HL-60 (cell line): ENCODE measurements around the gene PDE4B.

Experiments used
- POLR2AphosphoS5 ChIP-seq: IDR thresholded peaks from 2 replicates; pipeline ENCODE4 v1.6.1; 2012; ENCODE audit warnings: low read depth
- TF ChIP-seq, protein P1 (sequence below): IDR thresholded peaks from one replicate; pipeline ENCODE4 v1.5.1; 2011; ENCODE audit warnings: low read length, control low read depth, inconsistent platforms; ENCODE audit not compliant: insufficient read depth
- TF ChIP-seq, protein P2 (sequence below): IDR thresholded peaks from 2 replicates; pipeline ENCODE4 v1.6.1; 2012; ENCODE audit warnings: low read depth; ENCODE audit not compliant: insufficient replicate concordance

DNA sequence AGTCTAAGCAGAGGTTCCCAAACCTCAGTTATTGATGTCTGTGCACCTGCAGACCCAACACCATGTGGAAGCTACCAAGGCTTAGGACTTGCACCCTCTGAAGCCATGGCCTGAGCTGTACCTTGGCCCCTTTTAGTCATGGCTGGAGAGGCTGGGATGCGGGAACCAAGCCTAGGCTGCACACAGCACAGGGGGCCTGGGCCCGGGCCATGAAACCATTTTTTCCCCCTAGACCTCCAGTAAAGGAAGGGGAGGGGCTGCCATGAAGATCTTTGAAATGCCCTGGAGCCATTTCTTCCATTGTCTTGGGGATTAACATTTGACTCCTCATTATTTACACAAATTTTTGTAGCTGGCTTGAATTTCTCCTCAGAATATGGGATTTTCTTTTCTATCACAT lies 265.9 kb downstream of the PDE4B start:
- TF ChIP-seq, protein P1, sequence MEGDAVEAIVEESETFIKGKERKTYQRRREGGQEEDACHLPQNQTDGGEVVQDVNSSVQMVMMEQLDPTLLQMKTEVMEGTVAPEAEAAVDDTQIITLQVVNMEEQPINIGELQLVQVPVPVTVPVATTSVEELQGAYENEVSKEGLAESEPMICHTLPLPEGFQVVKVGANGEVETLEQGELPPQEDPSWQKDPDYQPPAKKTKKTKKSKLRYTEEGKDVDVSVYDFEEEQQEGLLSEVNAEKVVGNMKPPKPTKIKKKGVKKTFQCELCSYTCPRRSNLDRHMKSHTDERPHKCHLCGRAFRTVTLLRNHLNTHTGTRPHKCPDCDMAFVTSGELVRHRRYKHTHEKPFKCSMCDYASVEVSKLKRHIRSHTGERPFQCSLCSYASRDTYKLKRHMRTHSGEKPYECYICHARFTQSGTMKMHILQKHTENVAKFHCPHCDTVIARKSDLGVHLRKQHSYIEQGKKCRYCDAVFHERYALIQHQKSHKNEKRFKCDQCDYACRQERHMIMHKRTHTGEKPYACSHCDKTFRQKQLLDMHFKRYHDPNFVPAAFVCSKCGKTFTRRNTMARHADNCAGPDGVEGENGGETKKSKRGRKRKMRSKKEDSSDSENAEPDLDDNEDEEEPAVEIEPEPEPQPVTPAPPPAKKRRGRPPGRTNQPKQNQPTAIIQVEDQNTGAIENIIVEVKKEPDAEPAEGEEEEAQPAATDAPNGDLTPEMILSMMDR, result no peak
- TF ChIP-seq POLR2AphosphoS5, result no peak
- TF ChIP-seq, protein P2, sequence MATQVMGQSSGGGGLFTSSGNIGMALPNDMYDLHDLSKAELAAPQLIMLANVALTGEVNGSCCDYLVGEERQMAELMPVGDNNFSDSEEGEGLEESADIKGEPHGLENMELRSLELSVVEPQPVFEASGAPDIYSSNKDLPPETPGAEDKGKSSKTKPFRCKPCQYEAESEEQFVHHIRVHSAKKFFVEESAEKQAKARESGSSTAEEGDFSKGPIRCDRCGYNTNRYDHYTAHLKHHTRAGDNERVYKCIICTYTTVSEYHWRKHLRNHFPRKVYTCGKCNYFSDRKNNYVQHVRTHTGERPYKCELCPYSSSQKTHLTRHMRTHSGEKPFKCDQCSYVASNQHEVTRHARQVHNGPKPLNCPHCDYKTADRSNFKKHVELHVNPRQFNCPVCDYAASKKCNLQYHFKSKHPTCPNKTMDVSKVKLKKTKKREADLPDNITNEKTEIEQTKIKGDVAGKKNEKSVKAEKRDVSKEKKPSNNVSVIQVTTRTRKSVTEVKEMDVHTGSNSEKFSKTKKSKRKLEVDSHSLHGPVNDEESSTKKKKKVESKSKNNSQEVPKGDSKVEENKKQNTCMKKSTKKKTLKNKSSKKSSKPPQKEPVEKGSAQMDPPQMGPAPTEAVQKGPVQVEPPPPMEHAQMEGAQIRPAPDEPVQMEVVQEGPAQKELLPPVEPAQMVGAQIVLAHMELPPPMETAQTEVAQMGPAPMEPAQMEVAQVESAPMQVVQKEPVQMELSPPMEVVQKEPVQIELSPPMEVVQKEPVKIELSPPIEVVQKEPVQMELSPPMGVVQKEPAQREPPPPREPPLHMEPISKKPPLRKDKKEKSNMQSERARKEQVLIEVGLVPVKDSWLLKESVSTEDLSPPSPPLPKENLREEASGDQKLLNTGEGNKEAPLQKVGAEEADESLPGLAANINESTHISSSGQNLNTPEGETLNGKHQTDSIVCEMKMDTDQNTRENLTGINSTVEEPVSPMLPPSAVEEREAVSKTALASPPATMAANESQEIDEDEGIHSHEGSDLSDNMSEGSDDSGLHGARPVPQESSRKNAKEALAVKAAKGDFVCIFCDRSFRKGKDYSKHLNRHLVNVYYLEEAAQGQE, result no peak
